HG03159 (cell line): ENCODE results near the gene TAF3.
"Not testable (repeated sequence)": the region's sequence is repeated elsewhere in the genome, so short reads cannot be mapped to it uniquely, and the experiment has no call there.

Experiments
- ATAC-seq: cut with Tn5 transposase; IDR thresholded peaks from one replicate; pipeline ENCODE4 v1.9.1; 2021; ENCODE audit warnings: mild to moderate bottlenecking, moderate library complexity; ENCODE audit not compliant: unreplicated experiment

The TAF3 gene

GRCh38 chr10:8026349-8027259, 208.3 kb downstream of the TAF3 start:
- no peak for ATAC-seq

- not testable (repeated sequence) for ATAC-seq
Measured at GRCh38 chr10:8031211-8031610, 212.9 kb downstream of the TAF3 start.

DNA sequence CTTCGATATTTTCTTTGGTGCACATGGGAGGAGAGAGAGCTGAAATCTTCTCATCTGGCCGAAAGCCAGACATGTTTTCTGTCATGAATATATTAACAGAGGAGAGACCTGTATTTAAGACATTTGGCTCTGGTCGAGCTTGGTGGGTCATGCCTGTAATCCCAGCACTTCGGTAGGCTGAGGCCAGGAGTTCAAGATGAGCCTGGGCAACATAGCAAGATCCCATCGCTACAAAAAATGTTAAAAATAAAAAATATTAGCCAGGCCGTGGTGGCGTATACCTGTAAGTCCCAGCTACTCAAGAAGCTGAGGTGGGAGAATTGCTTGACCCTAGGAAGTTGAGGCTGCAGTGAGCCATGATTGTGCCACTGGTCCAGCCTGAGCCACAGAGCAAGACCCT, 214.3 kb downstream of the TAF3 start:
- no peak for ATAC-seq

DNA sequence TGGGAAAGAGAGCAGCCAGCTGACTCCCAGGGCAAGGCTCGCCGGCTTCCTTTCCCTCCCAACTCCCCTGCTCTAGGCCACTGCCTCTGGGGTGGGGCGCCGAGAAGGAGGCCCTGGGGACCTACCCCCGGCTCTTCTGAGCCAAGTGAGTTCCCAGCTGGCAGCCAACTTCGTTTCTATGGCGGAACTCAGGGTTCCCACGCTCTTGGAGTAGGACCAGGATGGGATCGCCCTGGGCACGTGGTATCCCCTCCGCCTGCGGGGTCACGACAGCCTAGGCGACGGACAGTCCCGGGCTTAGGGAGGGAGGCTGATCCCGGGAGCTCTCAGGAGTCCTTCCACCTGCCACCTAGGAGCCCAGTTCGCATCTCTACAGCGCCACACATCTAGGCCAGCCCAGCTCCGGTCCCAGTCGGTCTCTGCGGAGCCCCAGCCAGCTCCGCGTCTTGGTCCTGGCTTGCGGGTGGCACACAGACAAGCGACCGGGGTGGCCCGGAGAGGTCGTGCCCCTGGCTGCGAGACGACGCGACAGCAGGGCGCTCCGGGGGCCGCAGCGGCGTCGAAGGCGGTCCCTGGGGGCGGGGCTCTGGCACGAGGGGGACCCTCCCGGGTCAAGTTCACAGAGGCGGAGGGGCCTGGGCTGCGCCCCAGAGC, 215.6 kb downstream of the TAF3 start:
- ATAC-seq, result no peak

DNA sequence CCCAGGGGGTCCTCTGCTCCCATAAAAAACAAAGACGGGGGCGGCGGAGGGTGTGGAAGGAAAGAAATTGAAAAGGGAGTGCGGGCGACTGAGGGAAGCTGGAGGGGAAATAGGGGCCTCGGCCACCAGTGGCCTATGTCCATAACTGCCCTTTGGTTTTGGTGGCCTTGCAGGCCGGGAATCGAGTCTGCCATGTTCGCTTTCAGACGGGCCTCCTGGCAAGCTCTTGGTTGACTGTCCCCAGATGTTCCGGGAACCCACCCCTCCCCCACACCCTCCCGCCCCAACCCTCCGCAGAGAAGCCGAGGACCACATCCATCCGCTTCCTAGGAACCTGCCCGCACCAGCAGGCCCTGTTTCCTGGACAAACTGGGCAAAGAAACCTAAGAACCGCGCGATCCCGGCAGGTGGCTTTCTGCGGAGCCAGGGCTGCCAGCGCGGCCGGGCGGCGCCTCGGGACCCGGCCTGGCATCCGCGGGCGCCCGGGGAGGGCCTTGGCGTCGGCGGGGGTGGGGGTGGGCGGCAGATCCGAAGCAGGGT, 216.2 kb downstream of the TAF3 start:
- no peak for ATAC-seq

DNA sequence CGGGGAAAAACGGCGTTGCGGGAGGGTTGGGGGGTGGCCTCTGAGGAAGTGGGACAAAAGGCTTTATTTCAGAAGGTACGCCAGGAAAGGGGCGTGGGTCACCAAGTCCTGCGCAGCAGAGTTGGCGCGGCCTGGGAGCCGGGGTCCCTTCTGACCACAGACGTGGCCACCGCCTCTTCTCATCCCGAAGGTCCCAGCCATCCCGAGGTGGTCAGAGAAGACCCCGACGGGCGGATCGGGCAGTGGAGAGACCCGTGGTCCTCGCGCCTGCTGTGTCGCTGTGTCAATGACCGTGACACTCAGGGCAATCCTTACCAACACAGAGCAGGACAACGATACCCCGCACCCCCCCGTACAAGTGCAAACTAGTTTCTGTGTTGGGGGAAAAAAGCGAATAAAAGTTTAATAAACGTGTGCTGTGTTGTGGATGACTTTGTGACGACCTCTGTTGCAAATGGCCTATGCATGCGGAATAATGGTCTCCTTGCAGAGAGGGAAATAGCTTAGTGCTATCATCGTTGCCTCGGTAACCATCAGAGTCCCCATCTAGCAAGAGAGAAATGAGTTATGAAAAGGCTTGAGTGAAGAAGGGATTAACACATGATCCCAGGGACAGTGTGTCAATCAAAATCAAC, 216.8 kb downstream of the TAF3 start:
- ATAC-seq, result no peak

DNA sequence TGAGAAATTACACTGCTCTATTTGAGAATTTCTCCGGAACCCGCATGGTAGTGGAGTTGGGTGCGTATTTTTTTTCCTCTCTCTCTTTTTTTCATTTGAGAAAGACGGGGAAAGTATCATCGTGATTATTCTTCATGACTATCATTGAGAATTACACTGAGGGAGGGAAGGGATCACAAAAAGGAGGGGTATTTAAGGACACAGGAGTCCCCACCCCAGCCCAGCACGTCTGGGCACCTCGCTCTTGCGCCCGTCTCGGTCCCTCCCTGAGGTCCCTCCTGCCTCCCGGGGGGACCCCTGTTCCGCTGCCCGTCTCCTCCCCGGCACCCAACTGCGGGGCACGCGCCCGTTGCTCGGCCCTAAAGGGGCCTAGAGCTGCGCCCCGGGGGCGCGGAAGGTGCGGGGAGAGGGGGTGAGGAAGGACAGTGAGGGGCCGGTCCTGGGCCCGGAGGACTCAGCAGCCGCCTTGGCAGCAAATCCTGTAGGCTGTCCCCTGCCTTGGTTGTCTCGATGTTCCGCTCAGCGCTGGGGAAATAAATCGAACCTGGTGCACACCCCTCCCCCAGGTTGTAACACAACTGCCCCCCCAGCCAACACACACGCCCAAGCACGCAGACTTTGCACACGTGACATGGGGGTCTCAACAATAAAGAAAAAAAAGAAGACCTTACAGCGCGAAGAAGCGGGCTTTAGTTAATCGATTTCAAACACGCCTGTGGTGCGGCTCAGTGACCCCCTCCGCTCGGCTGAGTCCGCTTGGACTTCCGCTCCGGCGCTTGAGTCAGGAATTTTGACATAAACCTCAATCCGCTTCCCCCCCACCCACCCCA, 217.6 kb downstream of the TAF3 start:
- ATAC-seq, result no peak

- ATAC-seq, result no peak
Measured at GRCh38 chr10:8036506-8037198, 218.3 kb downstream of the TAF3 start.

GRCh38 chr10:8037199-8037801, 219.0 kb downstream of the TAF3 start:
- no peak for ATAC-seq

GRCh38 chr10:8037941-8038894, 219.9 kb downstream of the TAF3 start:
- ATAC-seq, result no peak

GRCh38 chr10:8039321-8039881, 221.1 kb downstream of the TAF3 start:
- no peak for ATAC-seq

- ATAC-seq, result no peak
Measured at GRCh38 chr10:8040651-8041050, 222.3 kb downstream of the TAF3 start.

GRCh38 chr10:8041284-8041991, 223.1 kb downstream of the TAF3 start:
- no peak for ATAC-seq

DNA sequence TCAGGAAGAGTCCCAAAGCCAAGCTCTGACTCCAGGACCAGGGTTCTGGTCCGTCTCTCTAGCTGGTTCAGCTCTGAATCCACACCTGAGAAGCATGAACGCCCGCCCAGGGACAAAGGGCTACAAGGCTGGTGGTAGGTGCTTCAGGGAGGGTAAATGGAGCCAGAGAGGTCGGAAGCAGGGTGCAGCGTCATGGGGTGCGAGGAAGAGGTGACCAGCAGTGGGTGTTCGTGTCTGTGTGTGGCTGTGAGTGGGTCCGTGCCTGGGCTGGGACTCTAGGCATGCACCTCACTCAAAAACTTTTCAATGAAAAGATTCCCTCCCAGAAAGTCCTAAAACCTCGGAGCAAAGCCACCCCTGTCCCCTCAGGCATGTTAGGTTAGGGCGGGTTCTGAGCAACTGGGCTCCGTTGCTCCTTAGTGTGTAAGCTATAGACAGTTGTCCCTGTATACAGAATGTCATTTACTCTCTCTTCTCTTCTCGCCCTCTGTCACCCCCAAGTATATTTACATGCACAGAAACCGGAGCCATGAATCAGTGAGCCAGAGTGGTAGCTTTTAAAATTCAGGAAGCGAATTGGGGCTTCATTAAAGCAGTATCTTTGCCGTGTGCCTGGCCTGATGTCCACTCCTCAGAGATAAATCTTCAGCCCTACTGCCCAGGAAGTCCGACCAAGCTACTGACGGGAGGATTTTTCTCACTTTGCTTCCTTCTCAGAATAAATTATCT, 223.9 kb downstream of the TAF3 start:
- ATAC-seq, result no peak

DNA sequence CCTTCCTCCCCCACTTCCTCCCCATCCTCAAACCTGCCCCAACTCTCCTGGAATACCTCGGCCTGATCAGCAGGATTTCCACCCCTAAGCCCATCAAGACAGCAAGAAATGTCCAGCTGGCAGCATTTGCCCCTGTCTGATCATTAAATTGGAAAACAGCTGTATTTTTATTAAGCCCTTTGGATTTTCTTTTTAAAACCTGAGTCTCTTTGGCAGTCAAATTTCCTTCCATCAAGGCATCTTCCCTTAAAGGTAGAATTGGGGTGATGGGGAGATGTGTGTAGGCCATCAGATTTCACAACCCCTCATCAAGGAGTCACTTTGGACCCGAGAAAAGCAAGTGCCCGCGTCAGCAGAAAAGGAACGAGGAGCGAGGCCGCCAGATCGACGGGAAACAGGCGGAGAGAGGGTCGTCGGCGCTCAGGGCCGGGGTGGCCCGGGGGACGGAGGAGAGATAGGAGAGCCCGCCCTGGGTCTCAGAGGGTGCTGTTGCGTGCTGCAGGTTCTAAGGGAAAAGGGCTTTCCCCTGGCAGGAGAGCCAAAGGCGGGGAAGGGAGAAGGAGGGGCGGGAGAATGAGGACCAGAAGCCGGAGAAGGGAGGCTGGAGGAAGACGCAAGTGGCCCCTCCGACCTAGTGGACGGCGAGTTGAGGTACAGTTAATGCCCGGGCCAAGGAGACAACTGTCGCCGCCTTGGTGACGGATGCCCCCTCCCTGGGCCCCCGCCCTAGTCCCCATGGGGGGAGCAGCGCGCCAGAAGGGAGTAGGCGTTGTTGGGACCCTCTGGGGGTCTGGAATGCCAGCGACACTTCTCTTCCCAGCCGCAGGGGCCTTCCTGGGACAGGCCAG, 224.6 kb downstream of the TAF3 start:
- no peak for ATAC-seq
